SK-N-SH treated with all-trans-retinoic acid at 6 μM for 48 hours (cell line): Measurements from ENCODE around the gene EPB41.

ENCODE experiments used
- ATAC-seq: fragments of 200-7000 bp; cut with Tn5 transposase; 3 replicates; pipeline ENCODE4 v1.9.1; 2020; ENCODE audit warnings: mild to moderate bottlenecking, moderate library complexity
- BACH2 ChIP-seq: fragments of 250-450 bp; sonication (Bioruptor Pico); IDR thresholded peaks from 2 replicates; pipeline ENCODE4 v1.9.0; 2021; ENCODE audit warnings: mild to moderate bottlenecking, borderline replicate concordance
- CSDC2 ChIP-seq: fragments of 250-450 bp; sonication (Bioruptor Pico); IDR thresholded peaks from 2 replicates; pipeline ENCODE4 v1.5.0; 2020; ENCODE audit warnings: mild to moderate bottlenecking, moderate library complexity
- ESRRG ChIP-seq: fragments of 250-450 bp; sonication (Bioruptor Pico); IDR thresholded peaks from 2 replicates; pipeline ENCODE4 v1.6.1; 2021; ENCODE audit warnings: mild to moderate bottlenecking
- GLIS3 ChIP-seq: fragments of 250-450 bp; sonication (Bioruptor Pico); IDR thresholded peaks from 2 replicates; pipeline ENCODE4 v1.5.0; 2020; ENCODE audit warnings: mild to moderate bottlenecking, moderate library complexity
- ISL1 ChIP-seq: fragments of 250-450 bp; sonication (Bioruptor Pico); IDR thresholded peaks from 2 replicates; pipeline ENCODE4 v2.1.2; 2022; ENCODE audit warnings: mild to moderate bottlenecking, moderate library complexity
- OSR1 ChIP-seq: fragments of 250-450 bp; sonication (Bioruptor Pico); IDR thresholded peaks from 2 replicates; pipeline ENCODE4 v1.8.0; 2022; ENCODE audit warnings: moderate library complexity, mild to moderate bottlenecking, inconsistent platforms
- PPARA ChIP-seq: fragments of 250-450 bp; sonication (Bioruptor Pico); IDR thresholded peaks from 2 replicates; pipeline ENCODE4 v1.5.0; 2020; ENCODE audit warnings: mild to moderate bottlenecking, borderline replicate concordance
- RARB ChIP-seq: fragments of 250-450 bp; sonication (Bioruptor Pico); IDR thresholded peaks from 2 replicates; pipeline ENCODE4 v1.8.0; 2021; ENCODE audit warnings: mild to moderate bottlenecking, moderate library complexity
- SNAI2 ChIP-seq: fragments of 250-450 bp; sonication (Bioruptor Pico); IDR thresholded peaks from 2 replicates; pipeline ENCODE4 v1.5.0; 2020; ENCODE audit warnings: mild to moderate bottlenecking, moderate library complexity
- TCF4 ChIP-seq: fragments of 250-450 bp; sonication (Bioruptor Pico); IDR thresholded peaks from 2 replicates; pipeline ENCODE4 v1.8.0; 2021; ENCODE audit warnings: mild to moderate bottlenecking, moderate library complexity, borderline replicate concordance
- TOX ChIP-seq: fragments of 250-450 bp; sonication (Bioruptor Pico); IDR thresholded peaks from 2 replicates; pipeline ENCODE4 v1.8.0; 2021; ENCODE audit warnings: mild to moderate bottlenecking, moderate library complexity, borderline replicate concordance
- ZFP3 ChIP-seq: fragments of 250-450 bp; sonication (Bioruptor Pico); IDR thresholded peaks from 2 replicates; pipeline ENCODE4 v1.5.0; 2020; ENCODE audit warnings: mild to moderate bottlenecking, moderate library complexity
- ZNF565 ChIP-seq: fragments of 450-650 bp; formaldehyde crosslinking; conservative IDR thresholded peaks from 2 replicates; pipeline ENCODE4 v1.5.0; 2020; ENCODE audit warnings: low read depth, mild to moderate bottlenecking, moderate library complexity
- ZNF70 ChIP-seq: fragments of 450-650 bp; formaldehyde crosslinking; IDR thresholded peaks from 2 replicates; pipeline ENCODE4 v1.5.0; 2020; ENCODE audit warnings: mild to moderate bottlenecking, moderate library complexity
- TF ChIP-seq, protein P1 (sequence below): fragments of 250-450 bp; sonication (Bioruptor Pico); IDR thresholded peaks from 2 replicates; pipeline ENCODE4 v1.5.1; 2021; ENCODE audit warnings: mild to moderate bottlenecking, moderate library complexity
- TF ChIP-seq, protein P2 (sequence below): fragments of 250-450 bp; sonication (Bioruptor Pico); IDR thresholded peaks from 2 replicates; pipeline ENCODE4 v1.5.1; 2020; ENCODE audit warnings: low read depth, mild to moderate bottlenecking, moderate library complexity
- TF ChIP-seq, protein P3 (sequence below): fragments of 250-450 bp; sonication (Bioruptor Pico); IDR thresholded peaks from 2 replicates; pipeline ENCODE4 v1.8.0; 2021; ENCODE audit warnings: low read depth, mild to moderate bottlenecking, moderate library complexity, borderline replicate concordance
- TF ChIP-seq, protein P4 (sequence below): fragments of 250-450 bp; sonication (Bioruptor Pico); IDR thresholded peaks from 2 replicates; pipeline ENCODE4 v1.8.0; 2020; ENCODE audit warnings: mild to moderate bottlenecking, moderate library complexity, borderline replicate concordance

Gene EPB41

DNA sequence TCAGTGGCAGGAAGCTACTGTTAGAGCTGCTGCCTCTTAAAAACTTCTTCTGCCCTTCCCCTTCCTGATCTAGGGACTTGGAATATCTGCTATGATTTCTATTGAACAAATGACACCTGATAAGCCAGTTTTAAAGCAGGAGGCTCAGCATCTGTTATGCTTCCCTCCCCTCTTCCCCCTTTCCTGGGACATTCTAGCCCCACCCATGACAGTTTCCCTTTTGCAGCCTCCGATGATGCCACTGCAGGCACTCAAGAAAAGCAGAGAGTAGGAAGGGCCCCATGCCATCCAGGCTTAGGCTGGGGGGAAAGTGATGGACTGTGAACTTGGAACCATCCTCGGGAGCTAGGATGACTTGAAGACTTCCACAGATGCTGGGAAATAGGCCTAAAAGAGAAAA lies 15.1 kb upstream of the EPB41 start:
- no peak for ATAC-seq
- TF ChIP-seq, protein P1, sequence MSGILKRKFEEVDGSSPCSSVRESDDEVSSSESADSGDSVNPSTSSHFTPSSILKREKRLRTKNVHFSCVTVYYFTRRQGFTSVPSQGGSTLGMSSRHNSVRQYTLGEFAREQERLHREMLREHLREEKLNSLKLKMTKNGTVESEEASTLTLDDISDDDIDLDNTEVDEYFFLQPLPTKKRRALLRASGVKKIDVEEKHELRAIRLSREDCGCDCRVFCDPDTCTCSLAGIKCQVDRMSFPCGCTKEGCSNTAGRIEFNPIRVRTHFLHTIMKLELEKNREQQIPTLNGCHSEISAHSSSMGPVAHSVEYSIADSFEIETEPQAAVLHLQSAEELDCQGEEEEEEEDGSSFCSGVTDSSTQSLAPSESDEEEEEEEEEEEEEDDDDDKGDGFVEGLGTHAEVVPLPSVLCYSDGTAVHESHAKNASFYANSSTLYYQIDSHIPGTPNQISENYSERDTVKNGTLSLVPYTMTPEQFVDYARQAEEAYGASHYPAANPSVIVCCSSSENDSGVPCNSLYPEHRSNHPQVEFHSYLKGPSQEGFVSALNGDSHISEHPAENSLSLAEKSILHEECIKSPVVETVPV (CRISPR knock-in tag) = no peak
- TF ChIP-seq GLIS3 (CRISPR knock-in tag) = no peak
- TF ChIP-seq, protein P2, sequence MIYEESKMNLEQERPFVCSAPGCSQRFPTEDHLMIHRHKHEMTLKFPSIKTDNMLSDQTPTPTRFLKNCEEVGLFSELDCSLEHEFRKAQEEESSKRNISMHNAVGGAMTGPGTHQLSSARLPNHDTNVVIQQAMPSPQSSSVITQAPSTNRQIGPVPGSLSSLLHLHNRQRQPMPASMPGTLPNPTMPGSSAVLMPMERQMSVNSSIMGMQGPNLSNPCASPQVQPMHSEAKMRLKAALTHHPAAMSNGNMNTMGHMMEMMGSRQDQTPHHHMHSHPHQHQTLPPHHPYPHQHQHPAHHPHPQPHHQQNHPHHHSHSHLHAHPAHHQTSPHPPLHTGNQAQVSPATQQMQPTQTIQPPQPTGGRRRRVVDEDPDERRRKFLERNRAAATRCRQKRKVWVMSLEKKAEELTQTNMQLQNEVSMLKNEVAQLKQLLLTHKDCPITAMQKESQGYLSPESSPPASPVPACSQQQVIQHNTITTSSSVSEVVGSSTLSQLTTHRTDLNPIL (CRISPR knock-in tag) = no peak
- no peak for TF ChIP-seq BACH2 (CRISPR knock-in tag)
- no peak for TF ChIP-seq ZNF70 (CRISPR knock-in tag)

DNA sequence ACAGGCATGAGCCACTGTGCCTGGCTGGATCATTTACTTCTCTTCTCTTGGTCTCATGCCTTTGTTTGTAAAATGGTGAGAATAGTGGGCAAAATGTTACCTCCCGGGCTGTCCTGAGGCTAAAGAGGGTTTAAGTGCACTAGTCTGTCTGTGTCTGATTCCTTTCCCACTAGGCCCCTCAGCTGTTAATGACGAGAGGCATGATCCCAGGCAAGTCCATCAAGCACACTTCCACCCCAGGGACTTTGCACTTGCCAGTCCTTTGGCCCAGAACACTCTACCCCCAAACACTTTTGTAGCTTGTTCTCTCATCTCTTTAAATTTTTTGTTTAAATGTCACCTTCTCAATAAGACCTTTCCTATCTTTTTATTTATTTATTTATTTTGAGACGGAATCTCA lies 13.8 kb upstream of the EPB41 start:
- TF ChIP-seq PPARA (CRISPR knock-in tag) = no peak
- no peak for TF ChIP-seq RARB (CRISPR knock-in tag)
- no peak for TF ChIP-seq TOX
- TF ChIP-seq, protein P3, sequence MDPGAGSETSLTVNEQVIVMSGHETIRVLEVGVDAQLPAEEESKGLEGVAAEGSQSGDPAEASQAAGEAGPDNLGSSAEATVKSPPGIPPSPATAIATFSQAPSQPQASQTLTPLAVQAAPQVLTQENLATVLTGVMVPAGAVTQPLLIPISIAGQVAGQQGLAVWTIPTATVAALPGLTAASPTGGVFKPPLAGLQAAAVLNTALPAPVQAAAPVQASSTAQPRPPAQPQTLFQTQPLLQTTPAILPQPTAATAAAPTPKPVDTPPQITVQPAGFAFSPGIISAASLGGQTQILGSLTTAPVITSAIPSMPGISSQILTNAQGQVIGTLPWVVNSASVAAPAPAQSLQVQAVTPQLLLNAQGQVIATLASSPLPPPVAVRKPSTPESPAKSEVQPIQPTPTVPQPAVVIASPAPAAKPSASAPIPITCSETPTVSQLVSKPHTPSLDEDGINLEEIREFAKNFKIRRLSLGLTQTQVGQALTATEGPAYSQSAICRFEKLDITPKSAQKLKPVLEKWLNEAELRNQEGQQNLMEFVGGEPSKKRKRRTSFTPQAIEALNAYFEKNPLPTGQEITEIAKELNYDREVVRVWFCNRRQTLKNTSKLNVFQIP (CRISPR knock-in tag) = no peak
- no peak for TF ChIP-seq BACH2 (CRISPR knock-in tag)
- no peak for TF ChIP-seq GLIS3 (CRISPR knock-in tag)
- no peak for TF ChIP-seq ZNF565 (CRISPR knock-in tag)
- TF ChIP-seq ESRRG = no peak
- TF ChIP-seq SNAI2 = no peak
- TF ChIP-seq CSDC2 (CRISPR knock-in tag) = no peak
- ATAC-seq = no peak

DNA sequence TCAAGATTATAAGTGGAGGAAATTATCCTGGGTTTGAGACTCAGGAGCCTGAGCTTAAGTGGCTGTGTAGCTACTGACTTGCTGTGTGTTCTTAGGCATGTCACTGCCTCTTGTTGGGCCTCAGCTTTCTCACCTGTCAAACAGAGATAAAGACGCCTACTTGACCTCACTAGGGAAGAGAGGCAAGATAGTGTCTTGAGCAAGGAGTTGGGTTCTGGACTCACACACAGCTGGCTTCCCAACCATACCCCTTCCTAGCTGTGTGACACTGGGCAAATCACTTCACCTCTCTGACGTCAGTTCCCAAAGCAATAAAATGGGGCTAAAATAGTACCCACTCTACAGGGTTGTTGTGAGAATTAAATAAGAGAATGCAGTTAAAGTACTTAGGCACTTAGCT lies 11.6 kb upstream of the EPB41 start:
- TF ChIP-seq, protein P3 (CRISPR knock-in tag) = no peak
- no peak for TF ChIP-seq ZFP3 (CRISPR knock-in tag)
- TF ChIP-seq SNAI2 = no peak
- ATAC-seq = no peak

DNA sequence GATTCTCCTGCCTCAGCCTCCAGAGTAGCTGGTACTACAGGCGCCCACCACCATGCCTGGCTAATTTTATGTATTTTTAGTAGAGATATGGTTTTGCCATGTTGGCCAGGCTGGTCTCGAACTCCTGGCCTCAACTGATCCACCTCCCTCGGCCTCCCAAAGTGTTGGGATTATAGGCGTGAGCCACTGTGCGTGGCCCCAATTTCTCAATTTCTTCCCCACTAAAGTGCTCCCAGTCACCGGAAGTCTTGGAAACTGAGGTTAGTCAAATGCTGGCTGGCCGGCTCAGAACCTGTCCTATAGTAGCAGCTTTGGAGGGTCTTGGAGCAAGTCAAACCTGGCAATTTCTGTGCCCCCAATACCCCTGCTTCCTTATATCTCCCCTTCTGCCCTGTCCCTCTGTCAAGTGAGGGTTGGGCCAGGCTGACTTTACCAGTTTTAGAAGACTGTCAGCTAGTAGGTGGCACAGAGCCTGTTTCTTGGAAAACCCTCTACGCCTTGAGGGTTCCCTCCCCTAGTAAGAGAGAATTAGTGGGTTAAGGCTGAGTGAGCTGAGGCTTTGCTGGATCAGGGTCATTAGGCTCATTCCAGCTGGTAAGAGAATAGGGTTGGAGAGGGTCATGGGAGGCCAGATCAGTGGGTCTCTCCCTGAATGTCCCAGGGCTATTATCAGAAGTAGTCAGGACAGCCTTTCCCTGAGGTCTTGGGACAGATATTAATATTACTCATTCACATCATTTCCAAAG lies 8.3 kb upstream of the EPB41 start:
- ATAC-seq = no peak
- TF ChIP-seq ZNF565 (CRISPR knock-in tag) (no peak), TCF4 (CRISPR knock-in tag) (no peak), ESRRG (no peak), ZNF70 (CRISPR knock-in tag) (no peak), RARB (CRISPR knock-in tag) (no peak)
- TF ChIP-seq, protein P1 (CRISPR knock-in tag) = no peak
- TF ChIP-seq, protein P2 (CRISPR knock-in tag) = no peak

DNA sequence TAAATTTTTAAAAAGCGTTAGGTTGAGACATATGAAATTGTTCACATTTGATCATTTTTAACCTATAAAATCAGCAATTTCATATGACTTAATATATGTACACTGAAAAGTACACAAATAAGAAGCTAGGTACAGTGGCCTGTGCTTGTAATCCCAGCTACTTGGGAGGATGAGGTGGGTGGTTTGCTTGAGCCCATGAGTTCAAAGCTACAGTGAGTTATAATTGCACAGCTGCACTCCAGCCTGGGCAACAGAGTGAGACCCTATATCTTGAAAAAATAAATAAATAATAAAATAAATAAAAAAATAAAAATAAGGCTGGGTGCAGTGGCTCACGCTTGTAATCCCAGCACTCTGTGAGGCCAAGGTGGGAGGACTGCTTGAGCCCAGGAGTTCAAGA lies 5.2 kb upstream of the EPB41 start:
- ATAC-seq = no peak
- TF ChIP-seq RARB (CRISPR knock-in tag) = no peak
- TF ChIP-seq, protein P4, sequence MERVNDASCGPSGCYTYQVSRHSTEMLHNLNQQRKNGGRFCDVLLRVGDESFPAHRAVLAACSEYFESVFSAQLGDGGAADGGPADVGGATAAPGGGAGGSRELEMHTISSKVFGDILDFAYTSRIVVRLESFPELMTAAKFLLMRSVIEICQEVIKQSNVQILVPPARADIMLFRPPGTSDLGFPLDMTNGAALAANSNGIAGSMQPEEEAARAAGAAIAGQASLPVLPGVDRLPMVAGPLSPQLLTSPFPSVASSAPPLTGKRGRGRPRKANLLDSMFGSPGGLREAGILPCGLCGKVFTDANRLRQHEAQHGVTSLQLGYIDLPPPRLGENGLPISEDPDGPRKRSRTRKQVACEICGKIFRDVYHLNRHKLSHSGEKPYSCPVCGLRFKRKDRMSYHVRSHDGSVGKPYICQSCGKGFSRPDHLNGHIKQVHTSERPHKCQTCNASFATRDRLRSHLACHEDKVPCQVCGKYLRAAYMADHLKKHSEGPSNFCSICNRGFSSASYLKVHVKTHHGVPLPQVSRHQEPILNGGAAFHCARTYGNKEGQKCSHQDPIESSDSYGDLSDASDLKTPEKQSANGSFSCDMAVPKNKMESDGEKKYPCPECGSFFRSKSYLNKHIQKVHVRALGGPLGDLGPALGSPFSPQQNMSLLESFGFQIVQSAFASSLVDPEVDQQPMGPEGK = no peak
- TF ChIP-seq, protein P3 (CRISPR knock-in tag) = no peak
- TF ChIP-seq ESRRG = no peak
- no peak for TF ChIP-seq ISL1
- TF ChIP-seq CSDC2 (CRISPR knock-in tag) = no peak
- TF ChIP-seq, protein P2 (CRISPR knock-in tag) = no peak
- no peak for TF ChIP-seq ZNF70 (CRISPR knock-in tag)
- no peak for TF ChIP-seq OSR1 (CRISPR knock-in tag)
- no peak for TF ChIP-seq GLIS3 (CRISPR knock-in tag)
